A673 (cell line): ENCODE results near the gene DPYD. TPM values are rescaled to one million over a fixed set of nuclear protein-coding genes. Genes with fewer than 3 reads are reported as not detected.

Experiments used
- BruUV-seq: library from RNA; stranded (reverse); fragments of 400-500 nt; replicated peaks from 2 replicates; lab custom pipeline; 2021; lab: Mats Ljungman, UMichigan
- CTCF ChIA-PET: fragments of 300-600 bp; sonication (Branson Sonifier 250); formaldehyde crosslinking; loops from one replicate; lab custom pipeline; 2022; ENCODE audit warnings: antibody characterized with exemption; lab: Charles Lee
- POLR2A ChIA-PET: fragments of 300-600 bp; sonication (Branson Sonifier 250); formaldehyde crosslinking; loops from one replicate; lab custom pipeline; 2022; ENCODE audit warnings: antibody characterized with exemption; ENCODE audit not compliant: low non-redundant PET; lab: Charles Lee
- DNase-seq: peaks from one replicate; pipeline ENCODE4 v3.0.0-alpha.2; 2015; ENCODE audit warnings: low spot score
- H3K27ac ChIP-seq: fragments of 200-600 bp; sonication (generic); 2 replicates; pipeline ENCODE4 v1.5.1; 2016; ENCODE audit warnings: mixed run types, low read depth, mild to moderate bottlenecking, mixed read lengths, antibody characterized with exemption, low read length; ENCODE audit not compliant: poor library complexity, severe bottlenecking
- H3K27me3 ChIP-seq: fragments of 200-600 bp; sonication (generic); replicated peaks from 2 replicates; pipeline ENCODE4 v1.6.1; 2017; ENCODE audit warnings: mixed run types, low read depth, mild to moderate bottlenecking, mixed read lengths, antibody characterized with exemption, low read length; ENCODE audit not compliant: insufficient read depth, poor library complexity
- H3K36me3 ChIP-seq: fragments of 200-600 bp; sonication (generic); 2 replicates; pipeline ENCODE4 v1.6.1; 2016; ENCODE audit warnings: mixed run types, mild to moderate bottlenecking, mixed read lengths, antibody characterized with exemption, low read length; ENCODE audit not compliant: insufficient read depth, poor library complexity, severe bottlenecking
- H3K4me1 ChIP-seq: fragments of 200-600 bp; sonication (generic); 2 replicates; pipeline ENCODE4 v1.6.1; 2017; ENCODE audit warnings: mixed run types, mild to moderate bottlenecking, mixed read lengths, antibody characterized with exemption, low read length; ENCODE audit not compliant: insufficient read depth, poor library complexity, severe bottlenecking
- H3K4me3 ChIP-seq: fragments of 200-600 bp; sonication (generic); 2 replicates; pipeline ENCODE4 v1.5.1; 2016; ENCODE audit warnings: low read depth, mixed run types, mild to moderate bottlenecking, mixed read lengths, low read length; ENCODE audit not compliant: poor library complexity, severe bottlenecking
- H3K9me3 ChIP-seq: fragments of 200-600 bp; sonication (generic); 2 replicates; pipeline ENCODE4 v1.6.1; 2016; ENCODE audit warnings: mixed run types, low read depth, mild to moderate bottlenecking, mixed read lengths, antibody characterized with exemption, low read length; ENCODE audit not compliant: poor library complexity, severe bottlenecking
- EZH2 ChIP-seq: fragments of 200-600 bp; sonication (generic); IDR thresholded peaks from 2 replicates; pipeline ENCODE4 v1.6.1; 2017; ENCODE audit warnings: borderline replicate concordance, low read depth, mild to moderate bottlenecking, mixed read lengths, antibody characterized with exemption, low read length; ENCODE audit not compliant: poor library complexity, severe bottlenecking
- intact Hi-C: fragments of 100-400 bp; cut with micrococcal nuclease; formaldehyde crosslinking; loops from one replicate; pipeline ENCODE4 v1.10.0; 2022; ENCODE audit not compliant: unreplicated experiment
- total RNA-seq: library from RNA; stranded (reverse); gene quantifications from 2 replicates; pipeline ENCODE4 v1.2.3, GENCODE V29; 2021
- TF ChIP-seq, protein P1 (sequence below): fragments of 300-800, 200-600 bp; sonication (generic); conservative IDR thresholded peaks from 2 replicates; pipeline ENCODE4 v1.5.1; 2017; ENCODE audit warnings: low read depth, mild to moderate bottlenecking, antibody characterized with exemption, low read length, moderate library complexity, mixed read lengths

Gene DPYD
- total RNA-seq, 1 experiment from 2014 or later = 13.4 TPM

- no peak for DNase-seq
- Histone ChIP-seq H3K9me3 (peaks cover 11% of the 10 kb centered on the region), H3K36me3 (no peaks in the 10 kb centered on the region), H3K27ac (no peak overlapping the region), H3K27me3 (no peaks in the 10 kb centered on the region), H3K4me3 (no peak overlapping the region), H3K4me1 (peaks cover 37% of the 10 kb centered on the region)
- ChIA-PET CTCF (interaction anchor here (0.7 kb wide), 1 partner anchor 1415 kb away, joined by 3 read pairs; no protein-coding TSS in a partner anchor), POLR2A (interaction anchor here (0.6 kb wide), 1 partner anchor 9 kb away, joined by 13 read pairs; no protein-coding TSS in a partner anchor)
- intact Hi-C loops = loop anchor here (5.0 to 10.0 kb wide), 2 partner anchors 71 to 208 kb away; no protein-coding TSS in a partner anchor
- TF ChIP-seq, protein P1, sequence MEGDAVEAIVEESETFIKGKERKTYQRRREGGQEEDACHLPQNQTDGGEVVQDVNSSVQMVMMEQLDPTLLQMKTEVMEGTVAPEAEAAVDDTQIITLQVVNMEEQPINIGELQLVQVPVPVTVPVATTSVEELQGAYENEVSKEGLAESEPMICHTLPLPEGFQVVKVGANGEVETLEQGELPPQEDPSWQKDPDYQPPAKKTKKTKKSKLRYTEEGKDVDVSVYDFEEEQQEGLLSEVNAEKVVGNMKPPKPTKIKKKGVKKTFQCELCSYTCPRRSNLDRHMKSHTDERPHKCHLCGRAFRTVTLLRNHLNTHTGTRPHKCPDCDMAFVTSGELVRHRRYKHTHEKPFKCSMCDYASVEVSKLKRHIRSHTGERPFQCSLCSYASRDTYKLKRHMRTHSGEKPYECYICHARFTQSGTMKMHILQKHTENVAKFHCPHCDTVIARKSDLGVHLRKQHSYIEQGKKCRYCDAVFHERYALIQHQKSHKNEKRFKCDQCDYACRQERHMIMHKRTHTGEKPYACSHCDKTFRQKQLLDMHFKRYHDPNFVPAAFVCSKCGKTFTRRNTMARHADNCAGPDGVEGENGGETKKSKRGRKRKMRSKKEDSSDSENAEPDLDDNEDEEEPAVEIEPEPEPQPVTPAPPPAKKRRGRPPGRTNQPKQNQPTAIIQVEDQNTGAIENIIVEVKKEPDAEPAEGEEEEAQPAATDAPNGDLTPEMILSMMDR = no peak
- no peak for TF ChIP-seq EZH2
- no TSS peak for BruUV-seq
Observed at GRCh38 chr1:97053268-97053667, 867.6 kb downstream of the DPYD start.

DNA sequence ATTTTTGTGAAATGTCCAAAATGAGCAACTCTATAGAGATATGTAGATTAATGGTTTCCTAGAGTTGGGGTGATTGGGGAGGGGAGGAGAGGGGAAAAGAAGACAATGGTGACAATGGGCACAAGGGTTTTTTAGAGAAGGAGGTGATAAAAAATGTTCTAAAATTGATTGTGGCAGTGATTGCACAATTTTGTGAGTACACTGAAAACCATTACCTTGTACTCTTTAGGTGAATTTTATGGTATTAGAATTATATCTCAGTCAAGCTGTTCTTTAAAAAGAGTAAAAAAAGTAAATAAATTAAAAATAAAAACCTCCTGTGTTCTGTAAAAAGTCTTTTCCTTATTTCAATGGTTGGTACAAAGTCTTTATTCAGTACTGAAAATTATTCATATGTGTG, 869.0 kb downstream of the DPYD start:
- TF ChIP-seq, protein P1 = no peak
- no peak for TF ChIP-seq EZH2
- no peak for DNase-seq

DNA sequence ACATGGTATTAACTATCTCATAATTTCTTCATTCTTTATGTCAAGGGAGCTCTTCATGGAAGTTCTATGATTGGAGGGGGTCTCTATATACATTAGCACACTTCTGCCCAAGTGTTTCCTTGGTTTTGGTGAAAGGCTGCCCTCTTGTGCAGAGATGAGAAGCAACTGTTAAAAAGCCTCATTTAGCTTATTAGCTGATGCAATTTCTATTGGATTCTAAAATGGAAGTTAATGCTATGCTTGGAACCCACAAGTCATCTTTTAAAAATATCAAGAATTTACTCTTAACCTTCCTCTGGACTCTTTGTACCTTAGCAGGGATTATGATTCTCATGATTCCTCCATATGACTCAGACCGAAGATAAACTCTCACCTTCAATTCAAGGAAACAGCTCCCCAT, 870.3 kb downstream of the DPYD start:
- TF ChIP-seq EZH2 = no peak
- TF ChIP-seq, protein P1 = peak; percentile 79
- no peaks in the 10 kb centered on the region for H3K27me3 ChIP-seq
- intact Hi-C loops = loop anchor here (1.0 to 10.0 kb wide), 3 partner anchors 68 to 206 kb away; no protein-coding TSS in a partner anchor
- POLR2A ChIA-PET = interaction anchor here (0.6 kb wide), 2 partner anchors 71 to 72 kb away, joined by 3 to 4 read pairs; no protein-coding TSS in a partner anchor
- H3K4me1 ChIP-seq = peaks cover 37% of the 10 kb centered on the region
- no peaks in the 10 kb centered on the region for H3K36me3 ChIP-seq
- no peak overlapping the region for H3K4me3 ChIP-seq
- no peaks in the 10 kb centered on the region for H3K9me3 ChIP-seq
- no TSS peak for BruUV-seq
- peak overlapping the region; percentile 49 for H3K27ac ChIP-seq
- CTCF ChIA-PET = interaction anchor here (0.5 to 1.3 kb wide), 12 partner anchors 51 to 970 kb away, joined by 3 to 14 read pairs (median 4); no protein-coding TSS in a partner anchor
- DNase-seq = peak; percentile 91

More for the DNA sequence above, 869.0 kb downstream of the DPYD start:
- Histone ChIP-seq H3K36me3 (no peaks in the 10 kb centered on the region), H3K4me3 (no peak overlapping the region), H3K9me3 (peaks cover 5% of the 10 kb centered on the region), H3K4me1 (peaks cover 37% of the 10 kb centered on the region), H3K27ac (no peak overlapping the region), H3K27me3 (no peaks in the 10 kb centered on the region)
- POLR2A ChIA-PET = no interaction called here
- CTCF ChIA-PET = no interaction called here
- intact Hi-C loops = loop anchor here (5.0 to 10.0 kb wide), 2 partner anchors 70 to 207 kb away; no protein-coding TSS in a partner anchor
- BruUV-seq = no TSS peak
